ENCODE results near the gene HAUS6. TPM values are rescaled to one million over a fixed set of nuclear protein-coding genes. Genes with fewer than 3 reads are reported as not detected.

The HAUS6 gene
- total and polyA plus RNA-seq, 2 of the 8 experiments (the other 6 are each of a cell fraction or from before 2014, with no cell fraction given) = 11.7 to 52.4 TPM

- H4K20me1 ChIP-seq (replicated peaks in 1 of 2; ENCODE audit: control insufficient read depth in 1 of 2, insufficient read depth in 2 of 2, low read length in 2 of 2) = peaks cover 0 to 3% of the 10 kb centered on the region in 2 experiments
- no peak overlapping the region for H3K4me2 ChIP-seq (ENCODE audit: insufficient read depth in 1 of 2, low read depth in 2 of 2, low read length in 2 of 2)
- no peak overlapping the region for H3K9ac ChIP-seq (replicated peaks in 1 of 4; ENCODE audit: extremely low read depth in 1 of 4, low read depth in 3 of 4, low read length in 3 of 4)
- POLR2A ChIA-PET (ENCODE audit: partially characterized antibody) = interaction anchor here (0.7 to 1.8 kb wide), 7 partner anchors 13 to 304 kb away, joined by 3 to 6 read pairs (median 3); no protein-coding TSS in a partner anchor
- no peak overlapping the region for H2BK12ac ChIP-seq (ENCODE audit: low read depth, low read length)
- WGBS, 2 experiments (ENCODE audit: extremely low coverage in 1 of 2, insufficient coverage in 1 of 2, insufficient read length in 1 of 2, insufficient replicate concordance in 2 of 2, low coverage in 1 of 2, low lambda C conversion rate in 2 of 2, missing lambda C conversion rate in 1 of 2) = 91% methylated on average over 2 of the region's 2 CpGs; no CpG with 5 or more reads in 1 of the 2 experiments
- H3K4me3 ChIP-seq (ENCODE audit: extremely low read depth in 1 of 4, insufficient read depth in 2 of 4, low read depth in 3 of 4, low read length in 4 of 4) = no peak overlapping the region
- H2BK15ac ChIP-seq (ENCODE audit: low read length) = no peak overlapping the region
- no peak overlapping the region for H2BK120ac ChIP-seq (replicated peaks; ENCODE audit: low read depth, low read length)
- no peaks in the 10 kb centered on the region for H3K79me1 ChIP-seq (ENCODE audit: low read depth, low read length)
- H4K5ac ChIP-seq (ENCODE audit: insufficient read length, low read depth, low read length) = no peak overlapping the region
- no peaks in the 10 kb centered on the region for H3K79me2 ChIP-seq (ENCODE audit: control insufficient read depth in 1 of 2, insufficient read depth in 2 of 2, low read length in 2 of 2)
- no peaks in the 10 kb centered on the region for H3K23me2 ChIP-seq (ENCODE audit: low read depth, low read length)
- H4K8ac ChIP-seq (ENCODE audit: extremely low read depth, insufficient read depth, low read length) = no peak overlapping the region
- H2AFZ ChIP-seq (ENCODE audit: low read length) = no peak overlapping the region
- CTCF ChIA-PET (ENCODE audit: partially characterized antibody) = interaction anchor here (4.6 kb wide), 1 partner anchor 13 kb away, joined by 20 read pairs; no protein-coding TSS in a partner anchor
- no peak overlapping the region for H3K14ac ChIP-seq (ENCODE audit: insufficient read length)
- H3K4me1 ChIP-seq (replicated peaks in 1 of 4; ENCODE audit: control insufficient read depth in 3 of 4, insufficient read depth in 4 of 4, low read length in 3 of 4) = no peaks in the 10 kb centered on the region
- no peak overlapping the region for H3K23ac ChIP-seq (ENCODE audit: insufficient read length)
- no peak for FAIRE-seq
- peaks cover 12 to 72% (median 50%) of the 10 kb centered on the region in 4 experiments for H3K36me3 ChIP-seq (ENCODE audit: control insufficient read depth in 2 of 4, insufficient read depth in 4 of 4, low read length in 3 of 4)
- H3K27ac ChIP-seq (ENCODE audit: low read depth, low read length) = no peak overlapping the region
- H3K9me3 ChIP-seq (ENCODE audit: insufficient read depth in 2 of 2, low read depth in 1 of 2, low read length in 1 of 2) = no peaks in the 10 kb centered on the region
- no peak overlapping the region for H4K91ac ChIP-seq (replicated peaks; ENCODE audit: insufficient read length, low read length)
- DNase-seq (ENCODE audit: low read depth in 1 of 2, low spot score in 2 of 2) = no peak
- no peak overlapping the region for H2BK20ac ChIP-seq (ENCODE audit: low read length)
- no peak overlapping the region for H3K18ac ChIP-seq (ENCODE audit: extremely low read depth, low read length)
- no peak overlapping the region for H3K4ac ChIP-seq (replicated peaks; ENCODE audit: insufficient read length, low read depth, low read length)
- H2AK5ac ChIP-seq (ENCODE audit: low read depth, low read length) = no peak overlapping the region
- no peak overlapping the region for H3K56ac ChIP-seq (replicated peaks; ENCODE audit: insufficient read length, low read depth, low read length)
- TF ChIP-seq POLR2A (IDR thresholded peaks at IDR 0.05; ENCODE audit: control extremely low read depth in 1 of 2, low read depth in 2 of 2, low read length in 2 of 2) (0 out of 3 replicates have a peak, but pooled peaks of 1 of the 2 experiments have one; percentile 28), POU5F1 (IDR thresholded peaks at IDR 0.05; ENCODE audit: low read depth, low read length) (no peak), GABPA (IDR thresholded peaks at IDR 0.05; ENCODE audit: borderline replicate concordance, insufficient read depth, low read length) (no peak), ASH2L (IDR thresholded peaks at IDR 0.05; ENCODE audit: low read length) (no peak)
- H2BK5ac ChIP-seq (ENCODE audit: low read depth, low read length) = no peak overlapping the region
- no peaks in the 10 kb centered on the region for H3K27me3 ChIP-seq (replicated peaks in 1 of 4; ENCODE audit: control insufficient read depth in 3 of 4, extremely low read depth in 1 of 4, insufficient read depth in 3 of 4, low read length in 3 of 4)
Observed at GRCh38 chr9:19074229-19074628, 28.5 kb downstream of the HAUS6 start.
